Hepatocyte (in vitro differentiated cells): ENCODE measurements around the gene DHRS2.

Experiments
- EZH2 ChIP-seq: fragments of 200-600 bp; sonication (generic); IDR thresholded peaks from 2 replicates; pipeline ENCODE4 v1.6.1; 2016; ENCODE audit warnings: antibody characterized with exemption, mild to moderate bottlenecking, borderline replicate concordance
- TF ChIP-seq, protein P1 (sequence below): fragments of 200-600 bp; sonication (generic); IDR thresholded peaks from 2 replicates; pipeline ENCODE4 v1.5.1; 2016; ENCODE audit warnings: antibody characterized with exemption, mild to moderate bottlenecking; ENCODE audit not compliant: poor library complexity

GRCh38 chr14:23672200-23672599 lies 36.0 kb downstream of the DHRS2 start:
- TF ChIP-seq, protein P1, sequence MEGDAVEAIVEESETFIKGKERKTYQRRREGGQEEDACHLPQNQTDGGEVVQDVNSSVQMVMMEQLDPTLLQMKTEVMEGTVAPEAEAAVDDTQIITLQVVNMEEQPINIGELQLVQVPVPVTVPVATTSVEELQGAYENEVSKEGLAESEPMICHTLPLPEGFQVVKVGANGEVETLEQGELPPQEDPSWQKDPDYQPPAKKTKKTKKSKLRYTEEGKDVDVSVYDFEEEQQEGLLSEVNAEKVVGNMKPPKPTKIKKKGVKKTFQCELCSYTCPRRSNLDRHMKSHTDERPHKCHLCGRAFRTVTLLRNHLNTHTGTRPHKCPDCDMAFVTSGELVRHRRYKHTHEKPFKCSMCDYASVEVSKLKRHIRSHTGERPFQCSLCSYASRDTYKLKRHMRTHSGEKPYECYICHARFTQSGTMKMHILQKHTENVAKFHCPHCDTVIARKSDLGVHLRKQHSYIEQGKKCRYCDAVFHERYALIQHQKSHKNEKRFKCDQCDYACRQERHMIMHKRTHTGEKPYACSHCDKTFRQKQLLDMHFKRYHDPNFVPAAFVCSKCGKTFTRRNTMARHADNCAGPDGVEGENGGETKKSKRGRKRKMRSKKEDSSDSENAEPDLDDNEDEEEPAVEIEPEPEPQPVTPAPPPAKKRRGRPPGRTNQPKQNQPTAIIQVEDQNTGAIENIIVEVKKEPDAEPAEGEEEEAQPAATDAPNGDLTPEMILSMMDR: no peak
- no peak for TF ChIP-seq EZH2
